ENCODE data around the gene CAMK1D. TPM values are rescaled to one million over a fixed set of nuclear protein-coding genes. Genes with fewer than 3 reads are reported as not detected.

The CAMK1D gene
- total RNA-seq, 2 experiments from 2014 or later = 19.0 to 25.6 TPM

- BruUV-seq (replicated peaks) = no TSS peak
- Histone ChIP-seq H3K9me2 (ENCODE audit: insufficient read depth, low read length) (no peaks in the 10 kb centered on the region), H3K9me3 (ENCODE audit: low read length) (no peaks in the 10 kb centered on the region), H3K4me3 (ENCODE audit: low read depth, low read length, poor library complexity, severe bottlenecking) (no peak overlapping the region), H3K27ac (ENCODE audit: low read depth, low read length, poor library complexity, severe bottlenecking) (no peak overlapping the region), H4K20me1 (ENCODE audit: insufficient read depth, low read length) (0 out of 2 replicates have a peak, but pooled peaks cover 4% of the 10 kb centered on the region), H3K79me2 (ENCODE audit: insufficient read depth, low read depth, low read length) (no peaks in the 10 kb centered on the region), H2AFZ (ENCODE audit: low read length) (no peak overlapping the region), H3K36me3 (ENCODE audit: insufficient read depth, low read length) (no peaks in the 10 kb centered on the region), H3K4me1 (ENCODE audit: insufficient read depth, low read length, poor library complexity, severe bottlenecking) (no peaks in the 10 kb centered on the region), H3K4me2 (ENCODE audit: low read length) (no peak overlapping the region)
- peak; percentile 22 for DNase-seq (ENCODE audit: low spot score)
- intact Hi-C loops (cut with micrococcal nuclease; ENCODE audit: unreplicated experiment) = no loop called here
- ChIA-PET POLR2A (interaction anchor here (0.5 to 0.6 kb wide), 4 partner anchors 53 to 497 kb away, joined by 3 to 7 read pairs (median 4); no protein-coding TSS in a partner anchor), CTCF (ENCODE audit: unreplicated experiment) (no interaction called here)
- TF ChIP-seq CTCF (conservative IDR thresholded peaks at IDR 0.05; ENCODE audit: low read length) (peak; percentile 70), EZH2phosphoT487 (IDR thresholded peaks at IDR 0.05; ENCODE audit: borderline replicate concordance, low read depth, low read length) (no peak)
Measured at GRCh38 chr10:12707461-12708185, 358.3 kb downstream of the CAMK1D start.

- TF ChIP-seq EZH2phosphoT487 (IDR thresholded peaks at IDR 0.05; ENCODE audit: borderline replicate concordance, low read depth, low read length) (no peak), CTCF (conservative IDR thresholded peaks at IDR 0.05; ENCODE audit: low read length) (no peak)
- H3K4me3 ChIP-seq (ENCODE audit: low read depth, low read length, poor library complexity, severe bottlenecking) = no peak overlapping the region
- H4K20me1 ChIP-seq (ENCODE audit: insufficient read depth, low read length) = 0 out of 2 replicates have a peak, but pooled peaks cover 4% of the 10 kb centered on the region
- DNase-seq (ENCODE audit: low spot score) = no peak
- H2AFZ ChIP-seq (ENCODE audit: low read length) = no peak overlapping the region
- no peak overlapping the region for H3K27ac ChIP-seq (ENCODE audit: low read depth, low read length, poor library complexity, severe bottlenecking)
- no peak overlapping the region for H3K4me2 ChIP-seq (ENCODE audit: low read length)
- BruUV-seq (replicated peaks) = no TSS peak
- POLR2A ChIA-PET = no interaction called here
- H3K79me2 ChIP-seq (ENCODE audit: insufficient read depth, low read depth, low read length) = no peaks in the 10 kb centered on the region
- intact Hi-C loops (cut with micrococcal nuclease; ENCODE audit: unreplicated experiment) = no loop called here
- no peaks in the 10 kb centered on the region for H3K9me3 ChIP-seq (ENCODE audit: low read length)
- CTCF ChIA-PET (ENCODE audit: unreplicated experiment) = no interaction called here
- no peaks in the 10 kb centered on the region for H3K4me1 ChIP-seq (ENCODE audit: insufficient read depth, low read length, poor library complexity, severe bottlenecking)
- no peaks in the 10 kb centered on the region for H3K9me2 ChIP-seq (ENCODE audit: insufficient read depth, low read length)
- H3K36me3 ChIP-seq (ENCODE audit: insufficient read depth, low read length) = no peaks in the 10 kb centered on the region
Measured at GRCh38 chr10:12709000-12709401, 359.7 kb downstream of the CAMK1D start.

- ChIA-PET POLR2A (interaction anchor here (0.5 to 1.1 kb wide), 4 partner anchors 11 to 605 kb away, joined by 3 to 4 read pairs (median 4); no protein-coding TSS in a partner anchor), CTCF (ENCODE audit: unreplicated experiment) (no interaction called here)
- TF ChIP-seq EZH2phosphoT487 (IDR thresholded peaks at IDR 0.05; ENCODE audit: borderline replicate concordance, low read depth, low read length) (no peak), CTCF (conservative IDR thresholded peaks at IDR 0.05; ENCODE audit: low read length) (no peak)
- no peaks in the 10 kb centered on the region for H3K9me2 ChIP-seq (ENCODE audit: insufficient read depth, low read length)
- no peak overlapping the region for H3K4me2 ChIP-seq (ENCODE audit: low read length)
- H2AFZ ChIP-seq (ENCODE audit: low read length) = no peak overlapping the region
- H3K79me2 ChIP-seq (ENCODE audit: insufficient read depth, low read depth, low read length) = no peaks in the 10 kb centered on the region
- 0 out of 2 replicates have a peak, but pooled peaks cover 4% of the 10 kb centered on the region for H4K20me1 ChIP-seq (ENCODE audit: insufficient read depth, low read length)
- H3K36me3 ChIP-seq (ENCODE audit: insufficient read depth, low read length) = no peaks in the 10 kb centered on the region
- no peak for DNase-seq (ENCODE audit: low spot score)
- H3K27ac ChIP-seq (ENCODE audit: low read depth, low read length, poor library complexity, severe bottlenecking) = no peak overlapping the region
- H3K4me3 ChIP-seq (ENCODE audit: low read depth, low read length, poor library complexity, severe bottlenecking) = no peak overlapping the region
- no peaks in the 10 kb centered on the region for H3K4me1 ChIP-seq (ENCODE audit: insufficient read depth, low read length, poor library complexity, severe bottlenecking)
- no peaks in the 10 kb centered on the region for H3K9me3 ChIP-seq (ENCODE audit: low read length)
- intact Hi-C loops (cut with micrococcal nuclease; ENCODE audit: unreplicated experiment) = no loop called here
- BruUV-seq (replicated peaks) = no TSS peak
Measured at GRCh38 chr10:12709521-12709963, 360.2 kb downstream of the CAMK1D start.

Measured in OCI-LY7 (cell line).